CD4-positive, alpha-beta T cell treated with Interleukin-6 for 4 hours (primary cell): Measurements from ENCODE around the gene RTN4RL2.

Experiments used
- DNase-seq: peaks from one replicate; pipeline ENCODE4 v3.0.0-alpha.2; 2020; ENCODE audit warnings: mixed read lengths

The RTN4RL2 gene

DNA sequence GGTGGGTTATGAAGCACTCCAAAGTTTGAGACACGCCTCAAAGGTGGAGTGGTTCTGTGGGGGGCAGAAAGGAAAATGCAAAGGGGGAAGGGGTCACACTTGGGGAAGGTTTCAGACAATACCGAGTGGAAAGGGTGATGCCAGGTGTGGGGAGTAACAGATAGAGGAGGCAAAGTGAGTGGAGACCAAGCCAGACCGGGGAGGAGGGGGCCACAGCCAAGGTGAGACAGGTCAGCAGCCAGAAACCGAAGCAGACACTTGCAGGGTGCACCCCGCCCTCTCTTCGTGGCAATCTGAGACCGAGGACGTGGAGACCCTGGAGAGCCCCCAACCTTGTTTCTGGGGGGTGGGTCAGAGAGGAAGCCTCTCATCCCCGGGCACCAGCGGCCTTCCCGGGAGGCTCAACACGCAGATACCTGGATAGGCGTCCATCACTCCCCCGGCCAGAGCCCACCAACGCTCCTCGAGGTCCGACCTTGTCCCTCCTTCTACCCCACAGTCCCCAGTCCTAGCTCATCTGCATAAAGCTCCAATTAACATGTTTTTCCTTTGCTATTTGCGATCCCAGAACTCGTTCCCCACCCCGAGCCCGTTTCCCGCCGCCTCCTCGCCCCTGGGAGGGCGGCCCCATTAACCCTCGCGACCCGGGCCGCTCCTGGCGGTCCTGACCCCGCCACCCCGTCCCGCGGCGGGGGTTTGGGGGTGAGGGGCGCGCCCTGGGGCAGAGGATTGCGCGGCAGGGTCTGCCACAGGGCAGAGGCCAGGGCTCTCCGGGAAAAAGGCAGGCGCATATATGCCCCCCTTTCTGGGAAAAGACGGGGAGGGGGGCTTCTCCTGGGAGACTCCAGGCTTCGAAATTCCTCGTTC lies 21.8 kb downstream of the RTN4RL2 start:
- DNase-seq: no peak

DNA sequence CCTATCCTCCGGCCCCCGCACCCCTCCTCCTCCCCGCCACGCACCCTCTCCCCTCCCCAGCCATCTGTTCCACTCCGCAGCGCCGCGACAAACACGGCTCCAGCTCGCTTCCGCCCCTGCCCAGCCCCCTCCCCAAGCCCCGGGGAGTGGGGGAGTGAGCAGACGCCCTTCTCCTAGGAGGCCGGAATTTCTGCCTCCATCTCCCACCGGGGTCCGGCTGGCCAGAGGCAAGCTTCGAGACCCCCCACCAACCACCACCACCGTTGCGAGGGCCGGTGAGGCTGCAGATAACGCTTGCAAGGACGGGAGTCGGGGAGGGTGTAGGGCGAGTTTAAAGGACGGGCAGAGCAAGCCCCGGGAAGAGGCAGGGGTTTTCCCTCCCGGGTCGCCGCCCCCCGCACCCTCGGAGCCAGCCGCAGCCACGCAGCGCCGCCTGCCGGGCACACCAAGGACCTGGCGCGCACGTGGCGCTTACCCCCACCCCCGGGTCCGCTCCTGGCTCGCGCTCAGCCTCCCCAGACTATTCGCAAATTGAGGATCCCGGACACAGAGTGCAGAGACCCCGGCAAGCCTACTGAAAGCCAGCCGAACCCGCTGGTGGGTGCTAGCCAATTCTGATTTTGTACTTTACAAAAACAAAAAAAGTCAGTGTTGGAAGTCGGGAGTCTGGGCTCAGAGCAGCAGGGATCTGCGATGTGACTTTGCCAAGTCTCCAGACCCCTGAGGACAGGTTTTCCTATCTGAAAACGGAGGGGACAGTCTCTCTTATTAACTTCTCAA lies 22.6 kb downstream of the RTN4RL2 start:
- DNase-seq: peak; percentile 68

DNA sequence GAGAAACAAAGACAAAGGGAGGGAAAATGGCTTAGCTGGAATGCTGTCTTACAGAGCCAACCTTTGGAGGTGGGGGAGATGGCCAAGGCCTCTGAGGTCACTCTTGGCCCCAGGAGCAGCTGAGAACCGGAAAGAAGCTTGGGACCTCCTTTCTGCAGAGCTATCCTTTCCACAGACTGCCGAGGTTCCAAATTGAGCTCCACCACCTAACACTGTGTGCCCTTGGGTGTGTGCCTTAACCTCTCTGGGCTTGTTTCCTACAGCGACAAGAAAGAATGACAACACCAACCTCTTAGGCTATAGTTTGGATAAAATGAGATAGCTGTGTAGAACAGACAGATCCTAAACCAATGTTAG lies 23.2 kb downstream of the RTN4RL2 start:
- DNase-seq: no peak

DNA sequence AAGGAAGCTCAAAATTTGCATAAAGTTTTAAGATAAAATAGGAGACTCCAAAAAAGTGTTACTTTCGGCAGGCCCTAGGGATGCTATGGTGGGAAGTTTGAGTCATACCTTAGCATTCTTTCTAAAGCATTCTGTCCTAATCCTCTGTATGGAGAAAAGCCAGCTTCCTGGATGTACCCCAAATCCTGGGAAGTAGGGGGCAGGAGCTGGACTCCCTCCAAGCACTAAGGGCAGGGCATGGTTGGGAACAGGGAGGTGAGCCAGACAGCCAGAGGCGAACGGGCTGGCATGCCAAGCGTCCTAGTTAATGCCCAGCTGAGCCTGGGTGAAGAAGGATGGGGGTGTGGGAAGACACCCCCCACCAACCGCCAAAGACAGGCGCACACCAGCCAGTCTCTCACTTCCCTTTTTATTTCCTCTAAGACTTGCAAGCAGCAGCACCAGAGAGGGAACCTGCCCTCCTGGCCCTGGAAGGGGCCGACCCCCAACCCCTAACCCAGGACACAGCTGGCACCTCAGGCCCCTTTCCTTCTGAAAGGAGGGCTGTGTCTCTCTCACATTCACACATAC lies 23.9 kb downstream of the RTN4RL2 start:
- no peak for DNase-seq

DNA sequence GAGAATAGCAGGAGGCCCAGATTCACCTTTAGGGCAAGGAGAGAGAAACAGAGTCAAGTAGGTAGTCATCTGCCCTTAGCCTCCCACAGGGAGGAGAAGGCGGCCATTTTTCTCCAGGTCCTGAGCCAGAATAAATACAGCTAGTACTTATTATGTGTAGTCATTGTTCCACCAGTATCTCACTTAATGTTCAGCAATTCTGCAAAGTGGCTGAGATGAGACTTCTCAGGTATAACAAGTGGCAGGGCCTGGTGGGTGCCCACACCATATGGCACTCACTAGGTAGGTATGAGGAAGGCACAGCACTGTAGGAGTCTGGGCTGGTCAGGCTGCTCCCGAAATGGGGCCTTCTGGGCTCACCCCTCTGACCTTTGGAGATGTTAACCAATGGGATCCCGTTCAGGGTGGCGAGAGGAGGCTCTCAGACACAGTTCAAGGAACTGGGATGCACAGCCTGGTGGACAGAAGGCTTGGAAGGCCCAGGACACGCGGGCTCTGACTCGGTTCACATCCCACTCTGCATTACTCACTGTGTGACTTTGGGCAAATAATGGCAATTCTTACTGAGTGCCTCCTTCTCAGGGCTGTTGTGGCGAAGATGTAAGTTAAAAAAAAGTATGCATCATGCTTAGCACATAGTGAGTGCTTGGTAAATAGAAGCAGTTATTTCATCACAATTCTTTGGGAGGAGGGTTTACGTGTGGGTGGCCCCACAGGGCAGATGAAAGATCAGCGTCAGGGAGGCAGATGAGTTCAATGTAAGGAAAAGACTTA lies 25.1 kb downstream of the RTN4RL2 start:
- DNase-seq: no peak

DNA sequence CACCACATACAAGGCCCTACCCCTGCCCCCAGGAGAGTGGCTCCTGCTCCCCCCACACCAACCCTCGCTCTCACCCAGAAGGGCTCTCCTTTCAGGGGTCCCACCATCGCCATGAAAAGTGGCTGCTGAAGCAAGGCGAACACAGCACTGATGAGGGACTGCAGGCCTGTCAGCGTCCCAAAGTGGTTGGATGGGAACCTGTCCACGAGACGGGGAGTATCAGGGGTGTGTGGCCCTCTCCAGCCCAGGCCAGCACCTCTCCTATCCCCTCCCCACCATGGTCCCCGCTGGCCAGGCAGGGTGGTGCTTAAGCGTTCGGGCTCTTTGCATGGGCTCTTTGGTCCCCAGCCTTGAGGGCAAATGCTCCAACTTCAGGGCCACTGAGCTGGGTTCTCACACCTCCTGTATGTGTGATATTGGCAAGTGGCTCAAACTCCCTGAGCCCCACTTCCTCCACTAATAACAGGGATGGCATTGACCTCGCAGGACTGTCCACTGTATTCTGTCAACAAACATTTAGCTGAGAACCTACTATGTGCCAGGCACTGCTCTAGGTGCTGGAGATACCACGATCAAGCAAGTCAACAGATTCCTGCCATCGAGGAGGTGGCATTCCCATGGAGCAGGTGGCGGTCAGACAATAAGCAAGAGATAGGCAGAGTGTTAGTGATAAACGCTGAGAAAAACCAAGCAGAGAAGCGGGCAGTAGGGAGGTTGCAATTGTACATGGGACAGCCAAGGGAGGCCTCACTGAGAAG lies 26.9 kb downstream of the RTN4RL2 start:
- no peak for DNase-seq

DNA sequence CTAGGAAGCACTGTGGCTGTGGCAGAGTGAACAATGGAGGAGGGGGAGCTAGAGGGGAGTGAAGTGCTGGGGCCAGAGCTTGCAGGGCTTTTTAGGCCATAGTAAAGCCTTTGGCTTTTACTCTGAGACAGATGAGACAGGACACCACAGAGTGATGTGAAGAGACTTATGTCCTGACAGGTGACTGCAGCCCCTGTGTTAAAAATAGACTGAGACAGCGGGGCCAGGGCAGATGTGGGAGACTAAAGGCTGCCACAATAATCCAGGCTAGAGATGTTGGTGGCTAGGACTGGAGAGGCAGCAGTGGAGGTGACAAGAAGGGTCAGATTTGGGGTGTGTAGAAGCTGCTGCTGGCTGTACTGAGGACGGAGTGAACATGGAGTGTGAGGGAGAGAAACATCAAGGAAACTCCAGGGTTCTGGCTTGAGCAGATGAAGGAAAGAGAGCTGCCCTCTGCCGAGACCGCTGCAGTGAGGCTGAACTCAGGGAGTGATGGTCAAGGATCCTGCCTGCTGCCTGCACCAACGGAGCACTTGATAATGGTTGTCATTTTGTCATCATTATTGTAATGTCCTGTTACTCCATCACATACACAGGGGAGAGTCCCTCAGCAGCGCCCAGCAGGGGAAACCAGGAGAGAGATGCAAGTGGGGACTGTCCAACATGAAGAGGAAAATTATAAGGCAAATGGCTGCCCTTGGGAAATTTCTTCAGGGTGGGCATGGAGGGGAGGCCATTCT lies 27.8 kb downstream of the RTN4RL2 start:
- no peak for DNase-seq

DNA sequence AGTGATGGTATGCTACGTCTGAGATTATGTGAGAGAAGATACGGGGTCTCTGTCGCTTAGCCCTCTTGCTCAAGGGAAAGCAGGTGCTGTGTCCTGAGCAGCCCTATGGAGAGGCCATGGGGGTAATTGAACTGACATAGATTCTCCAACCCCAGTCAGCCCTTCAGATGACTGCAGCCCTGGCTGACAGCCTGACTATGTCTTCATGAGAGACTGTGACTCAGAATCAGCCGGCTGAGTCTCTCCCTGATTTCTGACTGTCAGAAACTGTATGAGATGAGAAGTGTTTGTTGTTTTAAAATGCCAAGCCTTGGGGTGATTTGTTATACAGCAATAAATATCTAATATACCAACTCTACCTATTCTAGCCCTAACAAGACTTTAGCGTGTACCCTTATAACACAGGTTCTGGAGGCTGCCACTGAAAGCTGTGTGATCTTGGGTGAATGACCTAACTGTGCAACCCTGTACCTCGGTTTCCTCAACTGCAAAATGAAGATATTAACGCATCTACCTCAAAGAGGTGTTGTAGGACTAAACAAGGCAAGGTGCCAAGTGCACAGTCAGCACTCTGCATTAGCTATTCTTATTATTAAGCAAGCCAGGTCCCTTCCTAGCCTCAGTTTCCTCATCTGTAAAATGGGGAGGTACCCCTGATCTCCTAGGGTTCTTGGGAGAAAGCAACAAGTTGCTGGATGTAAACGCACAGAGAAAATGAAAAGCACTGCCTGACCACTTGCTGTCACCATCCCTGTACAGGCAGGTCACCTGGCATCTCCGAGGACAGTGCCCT lies 30.3 kb downstream of the RTN4RL2 start:
- DNase-seq: no peak

DNA sequence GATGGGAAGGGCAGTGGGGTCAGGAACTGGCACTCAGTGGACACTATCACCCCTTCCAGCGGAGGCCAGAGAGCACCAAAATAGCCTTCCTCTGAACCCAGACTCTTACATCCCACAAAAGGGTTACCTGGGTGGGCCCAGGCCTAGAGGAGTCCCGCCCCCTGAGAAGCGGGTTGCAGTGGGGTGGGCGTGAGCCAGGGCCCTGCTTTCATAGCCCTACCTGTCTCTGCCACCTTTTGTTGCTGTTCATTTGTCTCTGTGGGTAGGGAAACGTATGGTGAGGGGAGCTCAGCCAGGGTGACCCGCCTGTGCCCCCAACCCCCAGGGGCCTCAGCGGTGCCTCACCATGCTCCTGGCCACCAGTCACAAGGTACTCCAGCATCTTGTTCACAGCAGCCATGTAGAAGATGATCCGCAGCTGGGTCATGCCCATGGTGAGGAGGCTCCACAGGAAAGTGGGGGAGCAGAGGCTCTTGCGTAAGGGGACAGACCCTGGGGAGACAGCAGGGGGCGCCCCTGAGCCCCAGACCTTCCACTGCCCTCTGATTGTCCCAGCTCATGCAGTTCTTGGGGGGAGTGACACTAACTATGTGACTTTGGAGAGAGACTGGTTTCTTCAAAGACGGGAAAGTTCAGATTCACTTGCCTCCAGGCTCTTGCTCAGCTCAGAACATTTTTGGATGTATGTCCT lies 31.2 kb downstream of the RTN4RL2 start:
- DNase-seq: peak; percentile 61

DNA sequence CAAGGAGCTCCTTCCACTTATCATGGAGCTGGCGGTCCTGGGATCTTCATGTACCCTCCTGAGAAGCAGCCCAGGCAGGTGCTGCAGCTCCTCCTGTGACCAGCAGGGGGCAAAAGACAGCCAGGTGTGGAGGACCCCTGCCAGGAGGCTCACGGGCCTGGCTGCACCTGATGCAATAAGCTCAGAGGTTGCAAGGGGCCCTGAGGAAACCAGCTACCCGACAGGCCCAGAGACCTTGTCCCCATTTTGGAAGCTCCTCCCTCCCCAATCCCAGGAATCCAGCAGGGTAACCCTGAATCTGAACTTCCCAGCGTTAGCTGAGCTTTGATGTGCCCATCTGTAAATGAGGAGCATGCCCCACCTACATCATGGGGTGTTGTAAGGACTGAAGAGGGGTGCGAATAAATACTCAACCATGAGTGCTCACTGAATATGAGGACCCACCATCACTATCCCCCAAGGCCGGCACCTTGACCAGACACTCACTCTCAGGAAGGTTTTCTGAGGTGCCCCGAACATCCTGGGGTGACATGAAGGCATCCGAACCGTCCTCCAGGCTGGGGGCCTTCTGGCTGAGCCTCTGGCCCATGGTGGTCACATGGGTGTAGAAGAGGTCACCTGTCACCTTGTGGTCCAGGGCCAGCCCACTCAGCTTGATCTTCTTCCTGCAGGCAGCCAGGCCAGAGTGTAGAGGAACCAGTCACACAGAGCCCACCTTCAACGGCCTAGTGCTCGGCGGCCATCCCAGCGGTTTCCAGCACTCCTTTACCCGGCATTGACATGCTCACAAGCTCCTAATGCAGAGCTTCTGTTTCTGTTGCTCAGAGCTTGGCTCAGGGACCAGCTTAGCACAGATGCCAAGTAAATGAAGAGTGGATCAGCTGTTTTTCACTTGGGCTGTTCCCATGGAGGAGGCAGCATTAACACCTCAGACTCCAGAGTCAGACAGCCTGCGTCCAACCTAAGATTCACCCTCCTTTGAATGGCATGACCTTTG lies 33.5 kb downstream of the RTN4RL2 start:
- peak; percentile 82 for DNase-seq

DNA sequence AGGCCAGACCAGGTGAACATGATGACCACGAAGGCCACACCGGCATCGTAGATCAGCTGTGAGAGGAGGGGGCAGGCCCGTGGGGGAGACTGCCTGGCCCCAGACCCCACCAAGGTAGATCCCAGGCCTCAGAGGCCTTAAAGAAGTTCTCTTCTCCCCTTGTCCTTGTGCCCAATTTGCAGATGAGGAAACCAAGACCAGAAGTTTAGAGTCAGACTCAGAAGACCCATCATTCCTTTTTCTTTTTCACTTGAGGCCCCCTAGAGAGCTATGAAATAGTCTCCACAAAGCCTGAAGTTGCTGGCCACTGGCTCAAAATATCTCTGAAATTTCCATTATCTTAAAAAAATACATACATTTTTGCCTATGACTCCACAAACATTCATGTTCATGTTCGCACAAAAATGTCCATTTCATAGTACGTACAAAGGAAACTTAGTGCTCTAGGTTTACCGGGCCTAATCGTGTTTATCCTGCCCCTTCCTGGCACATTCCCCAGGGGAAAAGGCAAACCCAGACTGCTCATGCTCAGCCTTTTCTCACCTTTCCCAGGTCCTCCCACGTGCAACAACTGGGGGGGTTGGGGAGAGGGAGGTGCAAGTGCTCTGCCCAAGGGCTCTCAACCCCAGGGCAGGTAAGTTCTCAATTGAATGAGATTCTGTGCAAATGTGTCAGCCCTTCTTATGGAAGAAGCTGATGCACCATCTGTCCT lies 35.9 kb downstream of the RTN4RL2 start:
- no peak for DNase-seq

DNA sequence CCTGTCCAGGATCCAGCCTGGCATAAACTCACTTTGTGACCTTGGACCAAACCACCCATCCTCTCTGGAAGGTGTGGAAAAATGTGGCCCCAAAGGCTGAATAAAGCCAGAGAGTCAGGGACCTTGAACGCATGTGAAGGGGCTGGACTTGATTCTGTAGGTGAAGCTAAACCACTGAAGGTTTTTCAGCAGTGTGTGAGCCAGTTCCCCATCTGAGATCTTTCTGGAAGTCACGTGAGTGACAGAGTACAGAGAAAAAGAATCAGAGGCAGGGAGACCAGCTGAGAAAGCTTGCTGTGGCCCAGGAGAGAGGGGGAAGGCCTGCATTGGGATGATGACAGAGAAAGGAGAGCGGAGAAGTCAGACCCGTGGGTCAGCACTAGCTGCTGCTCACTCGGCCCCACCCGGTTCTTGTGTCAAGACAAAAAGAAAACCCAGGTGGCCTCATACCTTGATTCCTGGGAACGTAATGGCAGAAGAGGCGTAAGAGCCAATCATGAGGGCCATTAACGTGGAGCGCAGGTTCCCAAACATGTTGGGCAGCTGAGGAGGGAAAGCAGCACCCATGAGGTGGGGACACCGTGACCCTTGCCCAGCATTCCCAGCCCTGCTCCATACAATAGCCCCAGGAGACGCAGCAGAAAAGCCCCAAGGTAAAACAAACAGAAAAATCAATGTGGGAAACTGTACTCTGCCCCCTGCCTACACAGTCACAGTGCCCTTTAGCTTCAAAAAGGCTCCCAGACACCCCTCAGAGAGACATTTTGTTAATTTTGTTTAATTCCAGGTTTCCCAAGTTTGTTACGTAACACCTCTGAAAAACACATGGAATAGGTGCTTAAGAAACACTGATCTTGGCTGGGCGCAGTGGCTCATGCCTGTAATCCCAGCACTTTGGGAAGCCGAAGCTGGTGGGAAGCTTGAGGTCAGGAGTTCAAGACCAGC lies 37.2 kb downstream of the RTN4RL2 start:
- DNase-seq: no peak

DNA sequence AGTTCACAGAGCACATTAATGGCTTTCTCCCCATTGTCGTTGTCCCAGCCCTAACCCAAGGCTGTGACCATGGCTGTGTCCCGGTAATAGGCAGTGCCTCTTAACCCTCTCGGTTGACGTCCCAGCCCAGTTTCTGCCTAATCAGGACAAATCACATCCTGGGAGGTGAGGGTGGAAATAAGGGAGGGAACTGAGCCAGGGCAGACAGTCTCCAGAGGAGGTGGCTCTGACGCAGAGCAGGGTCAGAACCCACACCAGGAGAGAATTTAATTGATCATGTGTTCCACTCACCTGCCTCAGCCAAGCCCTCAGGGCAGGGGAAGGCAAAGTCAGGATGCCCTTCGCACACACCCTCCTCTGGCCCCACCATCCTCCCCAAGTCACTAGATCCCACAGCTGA lies 38.2 kb downstream of the RTN4RL2 start:
- no peak for DNase-seq

DNA sequence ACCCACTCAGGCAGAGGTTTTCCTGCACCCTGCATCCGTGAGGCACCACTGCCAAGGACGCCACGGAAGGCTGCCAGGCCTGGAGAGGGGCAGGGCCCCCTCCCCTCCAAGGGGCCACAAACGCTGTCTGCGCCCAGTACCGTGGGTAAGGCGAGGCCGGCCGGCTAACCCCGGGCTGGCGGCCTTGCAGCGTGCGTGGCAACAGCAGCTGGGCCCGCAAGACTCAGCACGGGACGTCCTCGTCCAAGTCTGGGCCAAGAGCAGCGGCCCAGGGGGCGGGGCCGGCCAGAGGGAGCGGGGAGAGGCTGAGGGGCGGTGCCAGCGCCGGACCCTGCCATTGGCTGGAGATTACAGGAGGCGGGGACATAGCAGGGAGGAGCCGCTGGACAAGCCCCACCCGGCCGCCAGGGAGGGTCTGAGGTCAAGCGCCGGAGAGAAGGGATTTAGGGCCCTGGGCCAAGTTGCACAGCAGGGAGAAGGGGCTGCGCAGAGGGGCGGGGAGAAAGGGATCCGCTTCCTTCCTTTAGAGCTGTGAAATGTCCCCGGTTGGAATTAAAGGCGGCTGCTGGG lies 39.2 kb downstream of the RTN4RL2 start:
- DNase-seq: peak; percentile 45

DNA sequence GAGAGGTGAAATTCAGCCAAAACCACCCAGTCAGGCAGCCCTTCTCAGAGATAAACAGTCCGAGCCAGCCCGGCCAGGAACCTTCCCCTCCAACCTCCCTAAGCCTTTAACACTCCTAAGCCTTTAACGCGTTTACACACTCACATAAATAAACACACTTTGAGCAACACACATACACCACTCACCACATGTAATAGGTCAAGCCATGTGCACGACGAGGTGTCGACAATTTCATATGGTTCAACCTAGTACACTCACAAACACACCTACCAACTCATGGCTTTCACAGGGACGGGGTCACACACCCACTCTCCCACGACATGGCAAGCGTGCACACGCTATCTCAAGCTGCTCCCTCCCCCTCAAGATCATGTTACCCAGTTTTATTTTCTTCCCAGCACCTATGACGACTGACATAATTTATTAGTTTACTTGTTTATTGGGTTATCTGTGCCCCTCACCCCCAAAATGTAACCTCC lies 39.7 kb downstream of the RTN4RL2 start:
- DNase-seq: no peak

DNA sequence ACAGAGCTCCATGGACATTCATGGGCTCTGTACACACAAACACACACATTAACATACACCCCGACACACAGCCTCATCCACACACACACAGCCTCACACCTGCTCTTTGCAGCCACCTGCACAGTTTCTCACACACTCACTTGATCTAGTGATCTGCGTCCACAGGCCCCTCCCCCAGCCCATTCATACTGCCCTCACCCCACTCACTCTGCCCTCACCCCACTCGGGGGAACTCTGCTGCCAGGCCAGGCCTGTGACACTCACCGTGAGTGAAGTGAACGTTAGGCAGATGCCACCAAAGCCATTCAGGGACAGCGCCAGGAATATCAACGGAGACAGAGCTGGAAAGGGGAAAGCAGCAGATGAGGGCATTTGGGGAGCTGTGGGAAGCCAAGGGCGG lies 40.2 kb downstream of the RTN4RL2 start:
- DNase-seq: no peak
